NCI-H2196 treated with DMSO at 0.1 percent for 48 hours (cell line): ENCODE results near the gene CENATAC.
"Not testable (repeated sequence)": the region's sequence is repeated elsewhere in the genome, so short reads cannot be mapped to it uniquely, and the experiment has no call there.

Experiments used
- DNase-seq: peaks from one replicate; lab custom pipeline; 2025; ENCODE audit not compliant: unreplicated experiment; lab: John Stamatoyannopoulos, UW

CENATAC gene

GRCh38 chr11:119025978-119026766 lies 28.2 kb downstream of the CENATAC start:
- DNase-seq, result no peak

DNA sequence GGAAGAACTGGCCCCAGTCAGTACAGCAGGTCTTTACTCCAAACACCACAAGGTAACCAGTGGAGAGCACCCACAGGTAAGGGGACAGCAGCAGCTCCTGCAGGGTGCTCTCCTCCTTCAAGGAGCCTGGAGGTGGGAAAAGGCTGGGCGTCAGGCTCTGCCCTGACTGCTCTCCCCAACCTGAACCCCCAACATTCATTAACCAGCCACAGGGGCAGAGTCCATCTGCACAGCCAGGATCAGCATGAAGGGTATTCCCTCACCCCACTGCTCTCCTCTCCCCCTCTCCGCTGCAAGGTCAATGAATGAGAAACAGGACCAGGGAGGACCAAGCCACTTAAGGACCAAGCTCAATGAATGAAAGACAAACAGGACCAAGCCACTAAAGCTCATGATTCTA lies 29.0 kb downstream of the CENATAC start:
- no peak for DNase-seq

- DNase-seq, result no peak
Measured at GRCh38 chr11:119027561-119028345, 29.8 kb downstream of the CENATAC start.

- no peak for DNase-seq
Measured at GRCh38 chr11:119028346-119029068, 30.6 kb downstream of the CENATAC start.

DNA sequence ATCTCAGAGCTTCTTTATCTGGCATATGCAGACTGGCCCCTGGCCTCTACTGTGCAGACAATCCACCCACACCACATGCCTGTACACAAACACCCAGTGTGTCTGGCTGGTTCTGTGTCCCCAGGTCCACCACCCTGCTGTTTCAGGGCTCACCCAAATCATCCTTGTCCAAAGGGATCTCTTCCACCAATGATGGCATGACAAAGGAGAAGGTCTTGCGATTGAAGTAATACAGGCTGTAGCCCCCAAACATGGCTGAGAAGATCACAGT lies 31.1 kb downstream of the CENATAC start:
- no peak for DNase-seq

- DNase-seq, result no peak
Measured at GRCh38 chr11:119029340-119030028, 31.5 kb downstream of the CENATAC start.

- no peak for DNase-seq
Measured at GRCh38 chr11:119030029-119030328, 32.0 kb downstream of the CENATAC start.

GRCh38 chr11:119030329-119031047 lies 32.5 kb downstream of the CENATAC start, which contains the start of gene SLC37A4:
Gene SLC37A4 (minus strand): TSS chr11:119030877.
- peak; percentile 96 for DNase-seq

DNA sequence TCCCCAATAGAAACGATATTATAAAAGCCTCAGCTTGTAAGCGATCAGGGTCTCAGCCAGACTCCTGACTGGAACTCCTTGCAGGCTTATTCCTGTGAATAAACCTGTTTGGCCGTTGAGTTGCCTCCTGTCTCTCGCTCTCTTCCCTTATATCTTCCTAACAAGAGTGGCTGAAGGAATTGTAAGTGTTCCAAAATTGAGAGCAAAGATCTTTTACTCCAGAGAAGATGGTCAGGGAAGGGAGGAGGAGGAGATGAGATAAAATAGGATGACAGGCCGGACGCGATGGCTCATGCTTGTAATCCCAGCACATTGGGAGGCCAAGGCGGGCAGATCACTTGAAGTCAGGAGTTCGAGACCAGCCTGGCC lies 34.0 kb downstream of the CENATAC start:
- no peak for DNase-seq

DNA sequence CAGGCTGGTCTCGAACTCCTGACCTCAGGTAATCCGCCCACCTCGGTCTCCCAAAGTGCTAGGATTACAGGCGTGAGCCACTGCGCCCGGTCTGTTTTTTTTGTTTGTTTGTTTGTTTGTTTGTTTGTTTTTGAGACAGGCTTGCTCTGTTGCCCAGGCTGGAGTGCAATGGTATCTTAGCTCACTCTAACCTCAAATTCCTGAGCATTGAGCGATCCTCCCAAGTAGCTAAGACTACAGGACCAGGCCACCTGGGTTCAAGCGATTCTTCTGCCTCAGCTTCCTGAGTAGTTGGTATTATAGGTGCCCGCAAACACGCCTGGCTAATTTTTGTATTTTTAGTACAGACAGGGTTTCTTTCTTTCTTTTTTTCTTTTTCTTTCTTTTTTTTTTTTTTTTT lies 35.5 kb downstream of the CENATAC start:
- not testable (repeated sequence) for DNase-seq

- no peak for DNase-seq
Measured at GRCh38 chr11:119034813-119035212, 36.9 kb downstream of the CENATAC start.

DNA sequence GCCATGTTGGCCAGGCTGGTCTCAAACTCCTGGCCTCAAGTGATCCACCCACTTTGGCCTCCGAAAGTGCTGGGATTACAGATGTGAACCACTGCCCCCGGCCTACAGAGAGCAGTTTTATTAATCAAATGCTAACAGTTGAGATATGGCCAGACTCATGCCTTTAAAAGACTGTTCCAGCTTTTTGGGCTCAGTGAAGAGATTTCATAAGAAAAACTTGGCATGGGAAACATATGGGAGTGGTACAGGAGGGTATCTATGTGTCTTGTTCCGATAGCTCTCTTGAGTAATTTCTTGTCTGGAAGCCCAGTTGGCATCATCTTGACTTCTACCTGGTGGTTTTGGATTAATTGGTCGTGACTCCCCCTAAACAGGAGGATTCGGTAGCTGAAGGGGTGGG lies 40.9 kb downstream of the CENATAC start:
- no peak for DNase-seq

- DNase-seq, result not testable (repeated sequence)
Measured at GRCh38 chr11:119039471-119039870, 41.5 kb downstream of the CENATAC start.

- no peak for DNase-seq
Measured at GRCh38 chr11:119041821-119042514, 44.0 kb downstream of the CENATAC start.

DNA sequence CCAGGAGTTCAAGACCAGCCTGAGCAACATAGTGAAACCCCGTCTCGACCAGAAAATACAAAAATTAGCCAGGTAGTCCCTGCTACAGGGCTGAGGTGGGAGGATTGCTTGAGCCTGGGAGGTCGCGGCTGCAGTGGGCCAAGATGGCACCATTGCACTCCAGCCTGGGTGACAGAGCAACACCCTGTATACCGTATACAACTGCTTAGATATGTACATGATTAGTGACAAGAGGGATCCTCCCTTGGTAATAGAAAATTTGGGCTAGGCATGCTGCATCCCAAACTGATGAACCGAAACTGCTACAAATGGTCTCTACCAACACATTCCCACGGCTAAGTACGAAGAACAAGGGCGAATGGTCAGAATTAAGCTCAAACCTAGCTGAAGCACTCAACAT lies 45.0 kb downstream of the CENATAC start:
- no peak for DNase-seq

DNA sequence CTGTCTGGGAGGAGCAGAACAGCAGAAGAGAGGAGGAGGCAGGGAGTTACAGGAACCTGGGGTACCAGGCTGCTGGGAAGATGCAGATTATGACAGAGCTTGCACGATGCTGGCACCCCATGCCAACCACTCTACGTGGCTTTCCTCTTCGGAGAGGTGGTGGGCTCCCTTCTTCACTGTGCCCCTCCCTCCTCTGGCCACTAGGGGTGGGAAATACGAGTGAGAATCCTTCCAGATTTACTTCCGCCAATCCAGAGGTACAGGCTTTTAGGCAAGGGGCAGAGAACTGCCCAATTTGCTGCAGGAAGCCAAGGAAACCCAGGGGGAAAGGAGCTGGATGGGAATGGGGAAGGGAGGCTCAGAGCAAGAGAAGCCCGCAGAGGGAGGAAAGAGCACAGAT lies 46.8 kb downstream of the CENATAC start:
- DNase-seq, result no peak

DNA sequence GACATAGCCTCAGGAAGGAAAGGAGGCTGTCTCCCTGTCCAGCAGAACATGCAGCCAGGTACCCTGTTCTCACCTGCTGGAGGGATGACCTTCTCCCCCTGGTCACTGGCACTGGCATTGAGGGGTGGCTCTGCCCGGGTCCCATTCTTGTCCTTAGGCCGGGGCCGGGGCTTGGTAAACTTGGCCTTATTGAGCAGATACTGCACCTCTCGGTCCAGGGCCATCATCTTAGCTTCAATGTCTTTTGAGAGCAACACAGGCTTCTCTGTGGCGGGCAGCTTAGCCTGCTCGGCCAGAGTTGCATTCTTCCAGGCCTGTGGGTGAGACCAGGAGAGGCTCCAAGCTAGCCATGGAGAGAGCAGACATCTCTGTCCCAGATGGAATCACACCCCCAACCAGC lies 48.6 kb downstream of the CENATAC start:
- DNase-seq, result no peak

GRCh38 chr11:119047205-119047604 lies 49.3 kb downstream of the CENATAC start:
- no peak for DNase-seq

DNA sequence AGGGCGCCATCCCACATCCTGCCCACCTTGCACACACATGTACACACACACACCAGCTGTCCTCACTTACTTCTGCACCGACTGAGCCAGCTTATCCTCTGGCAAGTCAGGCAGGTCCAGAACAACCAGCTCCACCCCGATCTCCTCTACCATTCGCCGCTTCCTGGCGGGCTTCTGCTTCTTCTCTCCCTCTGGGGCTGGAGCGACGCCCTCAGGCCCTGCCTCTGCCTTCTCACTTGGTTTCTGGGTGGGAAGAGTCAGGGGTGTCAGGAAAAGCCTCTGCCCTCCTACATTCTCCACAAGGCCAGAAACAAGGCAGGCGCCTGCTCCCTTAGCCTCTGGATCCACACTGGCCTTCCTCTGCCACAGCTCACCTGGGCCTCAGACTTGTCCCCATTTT lies 50.7 kb downstream of the CENATAC start:
- no peak for DNase-seq

DNA sequence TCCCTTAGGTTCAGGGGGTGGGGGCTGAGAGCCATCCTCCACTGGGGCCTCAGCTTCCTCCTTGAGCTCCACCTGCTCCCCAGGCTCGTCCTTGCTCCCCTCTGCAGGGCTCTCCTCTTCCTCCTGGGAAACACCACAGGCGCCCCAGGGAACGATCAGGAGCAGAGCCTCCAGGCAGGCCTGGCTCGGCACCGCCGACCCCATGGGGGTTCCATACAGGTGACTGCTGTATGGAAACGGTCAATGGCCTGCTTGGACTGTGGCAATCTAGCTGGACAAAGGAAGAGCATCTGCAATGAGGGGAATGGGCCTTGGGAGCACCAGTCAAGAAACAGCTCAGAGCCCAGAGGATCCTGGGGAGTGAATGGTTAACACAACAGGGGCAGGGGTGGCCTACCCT lies 51.1 kb downstream of the CENATAC start:
- no peak for DNase-seq
